ENCODE results near the gene RETREG2. TPM values are rescaled to one million over a fixed set of nuclear protein-coding genes. Genes with fewer than 3 reads are reported as not detected.
A peak's percentile ranks its signal among the peaks of the same experiment; 100 is the strongest.

The RETREG2 gene
- total RNA-seq, 1 donor from 2014 or later: 43.7 TPM

DNA sequence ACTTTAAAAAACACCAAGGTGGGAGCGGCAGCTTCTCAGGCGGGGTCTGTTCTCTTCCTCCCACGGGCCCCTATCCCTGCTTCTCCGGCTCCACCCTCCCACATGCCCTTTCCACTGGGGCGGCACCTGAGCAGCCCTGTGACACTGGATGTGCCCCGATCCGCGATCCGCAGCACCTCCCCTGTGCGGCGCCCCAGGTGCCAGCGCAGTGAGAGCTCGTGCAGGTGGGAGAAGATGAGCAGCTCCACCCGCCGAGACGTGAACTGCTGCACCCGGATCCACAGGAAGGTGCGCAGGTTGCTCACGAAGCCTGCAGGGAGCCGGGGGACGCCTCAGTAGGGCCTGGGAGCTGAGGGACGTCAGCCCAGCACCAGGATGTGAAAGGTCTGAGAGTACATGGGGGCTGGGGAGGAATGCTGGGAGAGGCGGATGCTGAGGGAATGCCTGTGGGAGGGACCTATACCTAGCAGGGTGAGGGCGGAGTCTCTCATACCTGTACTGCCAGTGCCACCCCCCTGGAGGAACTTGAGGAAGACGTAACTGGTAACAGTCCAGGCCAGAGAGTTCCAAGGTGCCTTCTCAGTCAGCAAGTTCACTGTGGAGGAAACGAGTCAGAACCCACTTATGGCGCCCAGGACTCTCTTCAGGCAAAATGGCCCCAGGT lies 37.9 kb downstream of the RETREG2 start:
- H3K4me1 ChIP-seq: peaks cover 40% of the 10 kb centered on the region
- H3K27me3 ChIP-seq: no peaks in the 10 kb centered on the region
- intact Hi-C loops (cut with DNase I): no loop called here
- TF ChIP-seq, protein P1, sequence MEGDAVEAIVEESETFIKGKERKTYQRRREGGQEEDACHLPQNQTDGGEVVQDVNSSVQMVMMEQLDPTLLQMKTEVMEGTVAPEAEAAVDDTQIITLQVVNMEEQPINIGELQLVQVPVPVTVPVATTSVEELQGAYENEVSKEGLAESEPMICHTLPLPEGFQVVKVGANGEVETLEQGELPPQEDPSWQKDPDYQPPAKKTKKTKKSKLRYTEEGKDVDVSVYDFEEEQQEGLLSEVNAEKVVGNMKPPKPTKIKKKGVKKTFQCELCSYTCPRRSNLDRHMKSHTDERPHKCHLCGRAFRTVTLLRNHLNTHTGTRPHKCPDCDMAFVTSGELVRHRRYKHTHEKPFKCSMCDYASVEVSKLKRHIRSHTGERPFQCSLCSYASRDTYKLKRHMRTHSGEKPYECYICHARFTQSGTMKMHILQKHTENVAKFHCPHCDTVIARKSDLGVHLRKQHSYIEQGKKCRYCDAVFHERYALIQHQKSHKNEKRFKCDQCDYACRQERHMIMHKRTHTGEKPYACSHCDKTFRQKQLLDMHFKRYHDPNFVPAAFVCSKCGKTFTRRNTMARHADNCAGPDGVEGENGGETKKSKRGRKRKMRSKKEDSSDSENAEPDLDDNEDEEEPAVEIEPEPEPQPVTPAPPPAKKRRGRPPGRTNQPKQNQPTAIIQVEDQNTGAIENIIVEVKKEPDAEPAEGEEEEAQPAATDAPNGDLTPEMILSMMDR (IDR thresholded peaks at IDR 0.05): no peak
- TF ChIP-seq POLR2AphosphoS5 (IDR thresholded peaks at IDR 0.05; ENCODE audit: insufficient read depth in 1 of 2, low read depth in 1 of 2) (no peak), POLR2A (IDR thresholded peaks at IDR 0.05) (no peak)
- no peaks in the 10 kb centered on the region for H3K9me3 ChIP-seq
- H3K4me3 ChIP-seq: no peak overlapping the region
- no peak overlapping the region for H3K27ac ChIP-seq
- peaks cover 0 to 55% of the 10 kb centered on the region in 2 donors for H3K36me3 ChIP-seq
- DNase-seq (ENCODE audit: extremely low spot score in 2 of 2): no peak

DNA sequence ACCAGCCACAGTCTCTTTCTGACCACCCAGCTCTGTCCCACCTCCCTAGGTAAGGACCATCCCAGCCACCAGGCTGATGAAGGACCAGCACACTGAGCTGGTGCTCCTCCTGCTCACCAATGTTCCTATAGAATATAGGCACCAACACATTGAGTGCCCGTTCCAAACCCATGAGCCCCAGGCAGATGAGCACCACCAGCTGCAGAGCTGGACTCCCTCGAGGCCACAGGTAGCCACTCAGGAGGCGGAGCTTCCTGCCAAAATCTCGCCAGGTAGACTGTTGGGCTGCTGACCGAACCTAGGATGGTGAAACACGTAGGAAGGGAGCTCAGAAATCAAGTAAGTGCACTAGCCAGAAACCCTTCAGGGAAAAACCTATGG lies 38.5 kb downstream of the RETREG2 start:
- Histone ChIP-seq H3K9me3 (no peaks in the 10 kb centered on the region), H3K4me3 (no peak overlapping the region), H3K36me3 (peaks cover 0 to 60% of the 10 kb centered on the region in 2 donors), H3K27me3 (no peaks in the 10 kb centered on the region), H3K4me1 (peaks cover 40% of the 10 kb centered on the region), H3K27ac (no peak overlapping the region)
- intact Hi-C loops (cut with DNase I): no loop called here
- DNase-seq (ENCODE audit: extremely low spot score in 2 of 2): no peak
- no peak for TF ChIP-seq POLR2A (IDR thresholded peaks at IDR 0.05)
- TF ChIP-seq, protein P1 (IDR thresholded peaks at IDR 0.05): no peak
- TF ChIP-seq POLR2AphosphoS5 (IDR thresholded peaks at IDR 0.05; ENCODE audit: insufficient read depth in 1 of 2, low read depth in 1 of 2): no peak

DNA sequence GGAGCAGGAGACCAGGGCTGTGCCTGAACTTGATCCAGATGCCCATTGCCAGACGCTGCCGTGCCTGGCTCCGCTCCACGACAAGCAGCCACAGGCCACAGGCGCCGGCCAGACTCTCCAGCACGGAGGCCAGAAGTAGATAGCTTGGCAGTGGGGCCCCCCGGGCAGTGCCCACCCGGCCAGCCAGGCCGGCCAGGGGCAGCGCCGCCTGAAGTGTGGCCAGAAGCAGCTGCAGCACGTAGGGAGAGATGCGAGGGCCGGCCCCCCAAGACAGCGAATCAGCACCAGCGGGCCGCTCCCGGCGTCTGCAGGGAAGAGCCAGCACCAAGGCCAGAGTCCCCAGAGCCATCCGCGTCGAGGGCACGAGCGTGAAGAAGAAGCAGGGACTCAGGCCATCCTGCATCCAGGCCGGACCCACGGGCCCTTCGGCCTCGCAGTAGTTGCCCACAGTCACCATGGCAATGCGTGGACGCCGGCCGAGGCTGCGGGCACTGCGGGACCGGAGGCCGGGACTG lies 40.2 kb downstream of the RETREG2 start:
- Histone ChIP-seq H3K27ac (peak overlapping the region; percentile 84), H3K36me3 (peaks cover 0 to 67% of the 10 kb centered on the region in 2 donors), H3K4me1 (peaks cover 40% of the 10 kb centered on the region), H3K27me3 (no peaks in the 10 kb centered on the region), H3K4me3 (peak overlapping the region; percentile 45 to 60), H3K9me3 (no peaks in the 10 kb centered on the region)
- intact Hi-C loops (cut with DNase I): loop anchor here (2.0 kb wide), 1 partner anchor 41 kb away; the partner anchor contains the start of gene CNPPD1
- TF ChIP-seq, protein P1 (IDR thresholded peaks at IDR 0.05): no peak
- TF ChIP-seq POLR2AphosphoS5 (IDR thresholded peaks at IDR 0.05; ENCODE audit: insufficient read depth in 1 of 2, low read depth in 1 of 2) (no peak), POLR2A (IDR thresholded peaks at IDR 0.05) (no peak)
- no peak for DNase-seq (ENCODE audit: extremely low spot score in 2 of 2)

DNA sequence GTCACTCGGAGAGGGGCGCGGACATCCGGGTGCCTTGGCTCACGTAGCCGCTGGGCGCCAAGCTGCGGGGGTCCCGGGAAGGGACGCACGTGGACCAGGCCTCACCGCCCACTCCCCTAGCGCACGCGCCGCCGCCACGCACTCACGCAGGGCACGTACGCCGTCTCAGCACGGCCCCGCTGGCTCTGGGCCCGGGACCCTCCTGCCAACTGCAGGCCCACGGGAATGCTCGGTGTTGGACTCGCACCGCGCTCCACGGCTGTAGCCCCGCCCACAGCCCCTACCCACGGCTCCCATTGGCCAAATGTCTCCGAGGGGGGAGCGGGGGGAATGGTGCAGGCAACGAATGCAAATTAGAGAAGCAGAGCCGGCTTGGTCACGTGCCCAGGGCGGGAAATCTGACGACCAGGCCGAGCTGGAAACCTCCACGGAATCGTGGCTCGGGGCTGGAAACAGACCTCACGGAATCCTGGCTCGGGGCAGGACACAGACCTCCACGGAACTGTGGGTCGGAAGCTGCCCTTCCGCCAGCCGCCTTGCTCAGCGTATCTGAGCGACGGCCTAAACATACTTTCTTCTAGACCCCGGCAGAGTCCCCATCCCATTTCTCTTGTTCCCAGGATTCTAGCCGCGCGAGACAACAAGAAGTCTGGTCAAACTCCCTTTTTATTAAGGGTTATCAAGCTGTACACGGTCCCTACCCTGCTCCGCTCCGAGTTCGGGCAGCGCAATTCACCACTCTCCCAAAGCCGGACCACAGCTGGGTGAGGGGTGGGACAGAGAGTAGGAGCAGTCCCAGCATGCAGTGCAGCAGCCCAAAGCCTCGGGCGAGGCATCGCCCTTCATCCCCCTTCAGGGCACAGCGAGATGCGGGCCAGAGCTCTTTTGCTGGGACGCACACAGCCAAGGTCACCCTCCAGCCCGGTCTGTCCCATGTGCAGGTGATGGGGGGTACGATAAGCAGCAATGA lies 40.9 kb downstream of the RETREG2 start, which contains the start of gene ABCB6:
TSS of gene ABCB6 (minus strand) at position 227 of the 970 bp plus-strand sequence. CDS start 285 bp downstream, outside the sequence.
- TF ChIP-seq POLR2AphosphoS5 (IDR thresholded peaks at IDR 0.05; ENCODE audit: insufficient read depth in 1 of 2, low read depth in 1 of 2): peak; percentile 76 to 90
- TF ChIP-seq, protein P1 (IDR thresholded peaks at IDR 0.05): no peak
- TF ChIP-seq POLR2A (IDR thresholded peaks at IDR 0.05): peak in 1 of 2 donors; percentile 53
- Histone ChIP-seq H3K4me3 (peak within 1 kb of the TSS; percentile 45 to 60), H3K27me3 (no peaks in the 10 kb centered on the region), H3K9me3 (no peaks in the 10 kb centered on the region), H3K27ac (peak within 1 kb of the TSS; percentile 84), H3K4me1 (peaks cover 40% of the 10 kb centered on the region), H3K36me3 (peaks cover 0 to 67% of the 10 kb centered on the region in 2 donors)
- intact Hi-C loops (cut with DNase I): loop anchor here (2.0 kb wide), 1 partner anchor 42 kb away; the partner anchor contains the start of gene CNPPD1
- DNase-seq (ENCODE audit: extremely low spot score in 2 of 2): peak in 1 of 2 donors; percentile 97
